ENCODE data around the gene NPSR1. TPM values are rescaled to one million over a fixed set of nuclear protein-coding genes. Genes with fewer than 3 reads are reported as not detected.

The NPSR1 gene
- total RNA-seq, 1 donor from 2014 or later: not detected

DNA sequence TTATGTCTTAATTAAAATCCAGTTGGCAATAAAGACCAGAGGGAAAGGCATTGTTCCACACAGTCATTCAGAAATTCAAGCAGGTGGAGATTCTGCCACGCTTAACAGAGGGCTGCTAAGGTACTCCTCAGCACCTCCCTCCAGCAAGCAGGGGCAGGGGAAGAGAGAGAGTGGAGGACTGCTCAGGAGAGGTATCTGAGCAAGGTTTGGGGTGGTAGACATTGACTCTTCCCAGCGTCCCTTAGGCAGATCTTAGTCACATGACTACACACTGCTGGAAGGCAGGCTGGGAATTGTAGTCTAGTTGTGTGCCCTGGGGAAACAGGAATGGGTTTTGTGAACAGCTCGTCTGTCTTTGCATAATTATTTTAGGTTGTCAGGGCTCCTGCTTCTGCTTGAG, 181.6 kb downstream of the NPSR1 start:
- Histone ChIP-seq H3K27me3 (ENCODE audit: low read depth) (peaks cover 10% of the 10 kb centered on the region), H3K9me3 (replicated peaks) (peaks cover 4% of the 10 kb centered on the region), H3K36me3 (no peaks in the 10 kb centered on the region), H3K4me3 (no peak overlapping the region), H3K4me1 (no peaks in the 10 kb centered on the region), H3K27ac (replicated peaks) (no peak overlapping the region)
- DNase-seq: no peak
- TF ChIP-seq, protein P1, sequence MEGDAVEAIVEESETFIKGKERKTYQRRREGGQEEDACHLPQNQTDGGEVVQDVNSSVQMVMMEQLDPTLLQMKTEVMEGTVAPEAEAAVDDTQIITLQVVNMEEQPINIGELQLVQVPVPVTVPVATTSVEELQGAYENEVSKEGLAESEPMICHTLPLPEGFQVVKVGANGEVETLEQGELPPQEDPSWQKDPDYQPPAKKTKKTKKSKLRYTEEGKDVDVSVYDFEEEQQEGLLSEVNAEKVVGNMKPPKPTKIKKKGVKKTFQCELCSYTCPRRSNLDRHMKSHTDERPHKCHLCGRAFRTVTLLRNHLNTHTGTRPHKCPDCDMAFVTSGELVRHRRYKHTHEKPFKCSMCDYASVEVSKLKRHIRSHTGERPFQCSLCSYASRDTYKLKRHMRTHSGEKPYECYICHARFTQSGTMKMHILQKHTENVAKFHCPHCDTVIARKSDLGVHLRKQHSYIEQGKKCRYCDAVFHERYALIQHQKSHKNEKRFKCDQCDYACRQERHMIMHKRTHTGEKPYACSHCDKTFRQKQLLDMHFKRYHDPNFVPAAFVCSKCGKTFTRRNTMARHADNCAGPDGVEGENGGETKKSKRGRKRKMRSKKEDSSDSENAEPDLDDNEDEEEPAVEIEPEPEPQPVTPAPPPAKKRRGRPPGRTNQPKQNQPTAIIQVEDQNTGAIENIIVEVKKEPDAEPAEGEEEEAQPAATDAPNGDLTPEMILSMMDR (IDR thresholded peaks at IDR 0.05; ENCODE audit: borderline replicate concordance): no peak
- intact Hi-C loops (cut with micrococcal nuclease): no loop called here

DNA sequence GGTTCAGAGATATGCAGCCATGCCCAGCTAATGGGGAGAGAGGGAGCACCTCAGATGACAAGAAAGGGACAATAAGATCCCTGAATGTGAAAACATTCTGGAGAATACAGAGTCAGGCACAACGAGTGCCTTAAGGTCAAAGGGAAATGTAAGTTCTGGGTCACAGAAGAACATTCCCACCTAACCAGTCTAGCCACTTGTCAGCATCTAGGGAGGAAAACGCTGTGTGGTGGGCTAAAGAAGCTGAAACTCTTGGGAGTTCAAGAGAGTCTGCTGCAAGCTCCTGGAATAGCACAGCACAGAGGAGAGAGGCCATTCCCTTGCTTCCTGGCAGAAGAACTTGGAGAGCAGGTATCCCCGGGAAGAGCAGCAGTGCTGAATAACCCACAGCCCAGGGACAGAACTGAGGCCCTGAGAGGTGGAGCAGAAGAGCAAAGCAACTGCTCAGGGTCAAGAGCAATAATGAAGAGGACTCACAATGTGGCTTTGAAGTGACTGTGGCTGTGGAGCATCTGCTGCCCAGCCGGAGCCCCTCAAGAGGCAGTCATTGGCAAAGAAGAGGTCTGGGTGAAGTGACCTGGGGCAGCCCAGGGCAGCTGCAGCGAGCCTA, 182.3 kb downstream of the NPSR1 start:
- H3K27me3 ChIP-seq (ENCODE audit: low read depth): peaks cover 14% of the 10 kb centered on the region
- H3K4me1 ChIP-seq: no peaks in the 10 kb centered on the region
- DNase-seq: no peak
- H3K9me3 ChIP-seq (replicated peaks): peaks cover 4% of the 10 kb centered on the region
- intact Hi-C loops (cut with micrococcal nuclease): no loop called here
- no peaks in the 10 kb centered on the region for H3K36me3 ChIP-seq
- TF ChIP-seq, protein P1 (IDR thresholded peaks at IDR 0.05; ENCODE audit: borderline replicate concordance): no peak
- no peak overlapping the region for H3K27ac ChIP-seq (replicated peaks)
- no peak overlapping the region for H3K4me3 ChIP-seq

DNA sequence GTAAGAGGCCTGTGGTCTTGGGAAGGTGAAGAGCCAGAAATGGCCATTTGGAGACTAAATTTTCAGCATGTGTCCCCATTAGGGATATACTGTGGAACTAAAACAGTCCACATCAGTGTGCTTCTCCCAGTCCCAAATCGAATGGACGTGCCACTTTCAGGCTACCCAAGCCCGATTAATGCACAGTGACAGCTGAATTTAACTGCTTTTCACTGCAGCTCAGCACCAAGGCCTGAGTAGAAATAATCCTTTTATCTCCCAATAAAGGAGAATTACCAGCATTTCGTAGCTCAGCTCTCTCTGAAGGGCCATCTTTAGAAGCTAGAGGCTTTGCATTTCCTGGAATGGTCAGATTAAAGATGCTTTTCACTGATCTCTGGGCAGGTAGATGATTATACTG, 183.3 kb downstream of the NPSR1 start:
- Histone ChIP-seq H3K36me3 (no peaks in the 10 kb centered on the region), H3K27ac (replicated peaks) (no peak overlapping the region), H3K9me3 (replicated peaks) (peaks cover 4% of the 10 kb centered on the region), H3K27me3 (ENCODE audit: low read depth) (peaks cover 23% of the 10 kb centered on the region), H3K4me1 (no peaks in the 10 kb centered on the region), H3K4me3 (no peak overlapping the region)
- TF ChIP-seq, protein P1 (IDR thresholded peaks at IDR 0.05; ENCODE audit: borderline replicate concordance): no peak
- intact Hi-C loops (cut with micrococcal nuclease): no loop called here
- DNase-seq: no peak

DNA sequence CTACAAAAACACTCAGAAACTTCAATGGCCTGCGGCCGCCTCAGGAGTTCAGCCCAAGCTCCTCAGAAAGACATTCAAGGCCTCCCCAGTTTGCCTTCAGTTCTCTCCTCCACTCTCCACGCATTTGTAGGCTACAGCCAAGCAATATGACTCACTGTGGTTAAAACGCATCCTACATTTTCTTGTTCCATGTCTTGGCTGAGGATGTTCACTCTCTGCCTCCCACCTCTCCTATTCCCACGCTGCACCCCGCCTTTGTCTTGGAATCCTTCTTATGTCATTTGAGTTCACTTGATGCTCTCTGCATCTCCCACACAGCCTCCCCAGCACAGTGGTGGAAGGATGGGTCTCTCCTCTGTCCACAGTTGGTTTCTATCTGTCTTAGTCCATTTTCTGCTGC, 184.8 kb downstream of the NPSR1 start:
- Histone ChIP-seq H3K27me3 (ENCODE audit: low read depth) (peaks cover 23% of the 10 kb centered on the region), H3K27ac (replicated peaks) (no peak overlapping the region), H3K36me3 (no peaks in the 10 kb centered on the region), H3K4me3 (no peak overlapping the region), H3K9me3 (replicated peaks) (peaks cover 4% of the 10 kb centered on the region), H3K4me1 (no peaks in the 10 kb centered on the region)
- TF ChIP-seq, protein P1 (IDR thresholded peaks at IDR 0.05; ENCODE audit: borderline replicate concordance): no peak
- intact Hi-C loops (cut with micrococcal nuclease): no loop called here
- DNase-seq: no peak

DNA sequence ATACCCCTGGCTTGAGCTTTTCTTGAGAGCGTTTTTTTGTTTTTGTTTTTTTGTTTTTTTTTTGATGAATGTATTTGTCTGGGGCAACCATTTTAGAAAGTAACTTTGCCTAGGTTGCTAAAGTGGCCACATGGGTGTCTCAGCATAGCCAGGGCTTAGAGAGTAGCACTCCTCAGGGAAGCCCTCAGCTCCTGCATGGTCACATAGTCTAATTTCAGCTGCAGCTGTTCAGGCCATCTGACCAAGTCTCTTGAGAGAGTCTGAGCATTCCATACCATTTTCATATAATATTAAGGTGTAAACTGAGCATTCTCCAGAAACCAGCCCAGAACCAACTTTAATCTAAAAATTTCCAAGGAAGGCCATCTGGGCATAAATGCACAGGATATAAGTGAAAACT, 186.4 kb downstream of the NPSR1 start:
- intact Hi-C loops (cut with micrococcal nuclease): no loop called here

More for the DNA sequence above, 186.4 kb downstream of the NPSR1 start:
- DNase-seq: no peak
- Histone ChIP-seq H3K4me3 (no peak overlapping the region), H3K4me1 (no peaks in the 10 kb centered on the region), H3K9me3 (replicated peaks) (peaks cover 4% of the 10 kb centered on the region), H3K36me3 (no peaks in the 10 kb centered on the region), H3K27me3 (ENCODE audit: low read depth) (peaks cover 20% of the 10 kb centered on the region), H3K27ac (replicated peaks) (no peak overlapping the region)
- TF ChIP-seq, protein P1 (IDR thresholded peaks at IDR 0.05; ENCODE audit: borderline replicate concordance): no peak
